Body of pancreas (tissue), 4 donors: ENCODE measurements around the gene DNM3.

Source experiments
- POLR2A ChIP-seq, 3 donors: fragments of 450-650 bp; IDR thresholded peaks; one replicate each; pipeline ENCODE4 v1.6.1; 2016; ENCODE audit warnings: antibody characterized with exemption in 3 of 3, mild to moderate bottlenecking in 2 of 3
- TF ChIP-seq, protein P1 (sequence below), 7 experiments: fragments of 450-650 bp in 4 of 7; fragments of 200-600 bp in 3 of 7; sonication (generic) in 3 of 7; IDR thresholded peaks; one replicate each; pipeline ENCODE4 v1.5.1; 2016 to 2019; ENCODE audit warnings: antibody characterized with exemption in 7 of 7

DNA sequence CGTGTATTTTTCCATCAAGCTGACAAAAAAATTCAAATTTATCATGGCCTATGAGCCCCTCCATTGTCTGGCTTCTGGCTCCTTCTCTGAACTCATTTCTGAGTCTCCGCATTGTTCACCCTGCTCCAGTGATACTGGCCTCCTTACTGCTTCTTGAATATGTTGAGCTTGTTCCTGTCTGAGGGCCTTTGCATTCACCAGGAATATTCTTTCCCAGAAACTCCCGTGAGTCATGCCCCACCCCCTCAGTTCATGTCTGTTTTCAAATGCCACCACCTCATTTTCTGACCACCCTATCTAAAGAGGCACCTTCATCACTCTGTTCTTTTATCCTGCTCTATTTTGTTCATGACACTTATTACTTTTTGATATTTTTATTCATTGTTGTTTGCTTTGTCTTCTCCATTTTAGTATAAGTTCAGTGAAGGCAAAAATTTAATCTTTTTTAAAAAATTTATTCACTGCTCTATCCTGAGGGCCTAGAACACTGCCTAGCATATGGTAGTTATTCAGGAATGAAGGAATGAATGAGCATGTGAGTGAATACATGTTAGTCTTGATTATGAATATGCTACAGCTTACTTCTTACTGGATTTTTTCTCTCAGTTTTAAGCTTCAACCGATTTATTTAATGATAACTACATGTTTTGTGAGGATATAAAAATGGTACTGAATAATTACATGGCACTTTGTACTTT, 438.8 kb downstream of the DNM3 start:
- TF ChIP-seq, protein P1, sequence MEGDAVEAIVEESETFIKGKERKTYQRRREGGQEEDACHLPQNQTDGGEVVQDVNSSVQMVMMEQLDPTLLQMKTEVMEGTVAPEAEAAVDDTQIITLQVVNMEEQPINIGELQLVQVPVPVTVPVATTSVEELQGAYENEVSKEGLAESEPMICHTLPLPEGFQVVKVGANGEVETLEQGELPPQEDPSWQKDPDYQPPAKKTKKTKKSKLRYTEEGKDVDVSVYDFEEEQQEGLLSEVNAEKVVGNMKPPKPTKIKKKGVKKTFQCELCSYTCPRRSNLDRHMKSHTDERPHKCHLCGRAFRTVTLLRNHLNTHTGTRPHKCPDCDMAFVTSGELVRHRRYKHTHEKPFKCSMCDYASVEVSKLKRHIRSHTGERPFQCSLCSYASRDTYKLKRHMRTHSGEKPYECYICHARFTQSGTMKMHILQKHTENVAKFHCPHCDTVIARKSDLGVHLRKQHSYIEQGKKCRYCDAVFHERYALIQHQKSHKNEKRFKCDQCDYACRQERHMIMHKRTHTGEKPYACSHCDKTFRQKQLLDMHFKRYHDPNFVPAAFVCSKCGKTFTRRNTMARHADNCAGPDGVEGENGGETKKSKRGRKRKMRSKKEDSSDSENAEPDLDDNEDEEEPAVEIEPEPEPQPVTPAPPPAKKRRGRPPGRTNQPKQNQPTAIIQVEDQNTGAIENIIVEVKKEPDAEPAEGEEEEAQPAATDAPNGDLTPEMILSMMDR (IDR thresholded peaks at IDR 0.05) = no peak
- no peak for TF ChIP-seq POLR2A (IDR thresholded peaks at IDR 0.05)
